HG02763 (cell line): ENCODE measurements around the gene TCERG1L.

Source experiments
- ATAC-seq: cut with Tn5 transposase; IDR thresholded peaks from one replicate; pipeline ENCODE4 v1.9.1; 2021; ENCODE audit warnings: mild to moderate bottlenecking, moderate library complexity; ENCODE audit not compliant: unreplicated experiment

TCERG1L gene

GRCh38 chr10:131316321-131317075, 5.0 kb upstream of the TCERG1L start:
- no peak for ATAC-seq

- no peak for ATAC-seq
These were observed 3.8 kb upstream of the TCERG1L start for GRCh38 chr10:131315344-131315743.

GRCh38 chr10:131314799-131315198, 3.3 kb upstream of the TCERG1L start:
- no peak for ATAC-seq

GRCh38 chr10:131314148-131314547, 2.6 kb upstream of the TCERG1L start:
- ATAC-seq, result no peak

- ATAC-seq, result no peak
These were observed 1.9 kb upstream of the TCERG1L start for GRCh38 chr10:131313377-131313776.

GRCh38 chr10:131312478-131312836, 936 bp upstream of the TCERG1L start:
- ATAC-seq, result no peak

GRCh38 chr10:131311402-131311660, 190 bp downstream of the TCERG1L start:
- no peak for ATAC-seq

GRCh38 chr10:131310551-131311401, 745 bp downstream of the TCERG1L start:
- no peak for ATAC-seq

GRCh38 chr10:131310142-131310541, 1.4 kb downstream of the TCERG1L start:
- ATAC-seq, result no peak

GRCh38 chr10:131300508-131300907, 11.0 kb downstream of the TCERG1L start:
- ATAC-seq, result no peak

GRCh38 chr10:131290781-131291180, 20.7 kb downstream of the TCERG1L start:
- ATAC-seq, result no peak

GRCh38 chr10:131288648-131289047, 22.9 kb downstream of the TCERG1L start:
- no peak for ATAC-seq

GRCh38 chr10:131282961-131283360, 28.6 kb downstream of the TCERG1L start:
- ATAC-seq, result no peak

GRCh38 chr10:131280101-131280500, 31.4 kb downstream of the TCERG1L start:
- ATAC-seq, result no peak

GRCh38 chr10:131279516-131279915, 32.0 kb downstream of the TCERG1L start:
- no peak for ATAC-seq

- ATAC-seq, result no peak
These were observed 33.6 kb downstream of the TCERG1L start for GRCh38 chr10:131277969-131278368.

- no peak for ATAC-seq
These were observed 34.2 kb downstream of the TCERG1L start for GRCh38 chr10:131277278-131277677.

GRCh38 chr10:131275691-131276090, 35.8 kb downstream of the TCERG1L start:
- no peak for ATAC-seq

- ATAC-seq, result no peak
These were observed 36.6 kb downstream of the TCERG1L start for GRCh38 chr10:131274883-131275282.

GRCh38 chr10:131274133-131274880, 37.2 kb downstream of the TCERG1L start:
- ATAC-seq, result no peak

GRCh38 chr10:131273476-131273875, 38.0 kb downstream of the TCERG1L start:
- ATAC-seq, result no peak
